Gastrocnemius medialis (tissue), 4 donors: Measurements from ENCODE around the gene NSUN7. TPM values are rescaled to one million over a fixed set of nuclear protein-coding genes. Genes with fewer than 3 reads are reported as not detected.

Experiments used
- ATAC-seq, 2 donors: fragments of 150-250 bp; one replicate each; pipeline ENCODE4 v1.9.1; 2016
- DNase-seq, 2 donors: peaks; one replicate each; pipeline ENCODE4 v3.0.0-alpha.2; 2019
- H3K27ac ChIP-seq, 4 donors: fragments of 200-600 bp; sonication (generic); 1 replicate in 1 of 4; 2 replicates in 3 of 4; pipeline ENCODE4 v1.5.1; 2016 to 2018; ENCODE audit warnings: mild to moderate bottlenecking in 2 of 4, moderate library complexity in 1 of 4
- H3K27me3 ChIP-seq, 3 donors: fragments of 200-600 bp; sonication (generic) in 2 of 3; 1 replicate in 1 of 3; 2 replicates in 2 of 3; pipeline versions ENCODE4 v1.5.1 to v1.6.0; 2016 to 2019; ENCODE audit warnings: mild to moderate bottlenecking in 1 of 3, moderate library complexity in 1 of 3
- H3K36me3 ChIP-seq, 2 donors: fragments of 200-600 bp; sonication (generic) in 1 of 2; one replicate each; pipeline ENCODE4 v1.5.1; 2017 to 2018
- H3K4me1 ChIP-seq, 2 donors: fragments of 200-600 bp; sonication (generic) in 1 of 2; one replicate each; pipeline ENCODE4 v1.5.1; 2016 to 2017; ENCODE audit warnings: mild to moderate bottlenecking in 2 of 2
- H3K4me3 ChIP-seq, 4 donors: fragments of 200-600 bp; sonication (generic) in 3 of 4; 1 replicate in 1 of 4; 2 replicates in 3 of 4; pipeline ENCODE4 v1.5.1; 2016 to 2019; ENCODE audit warnings: mild to moderate bottlenecking in 2 of 4
- H3K9me3 ChIP-seq, 3 donors: fragments of 200-600 bp; sonication (generic) in 2 of 3; 1 replicate in 1 of 3; 2 replicates in 2 of 3; pipeline ENCODE4 v1.5.1; 2016 to 2019
- CTCF ChIP-seq, 5 experiments: fragments of 450-650 bp in 3 of 5; fragments of 200-600 bp in 2 of 5; sonication (generic) in 2 of 5; IDR thresholded peaks in 4 of 5; conservative IDR thresholded peaks in 1 of 5; 1 replicate in 4 of 5; 2 replicates in 1 of 5; pipeline ENCODE4 v1.5.1; 2016 to 2019; ENCODE audit warnings: antibody characterized with exemption in 5 of 5, mild to moderate bottlenecking in 3 of 5, moderate library complexity in 3 of 5
- POLR2A ChIP-seq, 2 donors: fragments of 450-650 bp; IDR thresholded peaks; one replicate each; pipeline ENCODE4 v1.6.1; 2017; ENCODE audit warnings: antibody characterized with exemption in 2 of 2, mild to moderate bottlenecking in 2 of 2, moderate library complexity in 2 of 2
- in situ Hi-C, 4 donors: fragments of 200-750 bp; cut with MboI; loops; one replicate each; pipeline versions ENCODE4 v1.15.0 to v1.8.0; 2017; ENCODE audit warnings: low sequenced_read_pairs in 4 of 4
- intact Hi-C: fragments of 100-400 bp; cut with DNase I; formaldehyde crosslinking; loops from one replicate; pipeline ENCODE4 v1.15.1; 2023; ENCODE audit warnings: low total_unique reads
- total RNA-seq, 4 donors: library from RNA; depleted of rRNA; stranded (reverse); fragments of >200 nt; gene quantifications; one replicate each; pipeline versions ENCODE4 v1.1.0 to v1.2.3, GENCODE V29; 2016

The NSUN7 gene
- total RNA-seq = under 1 TPM in 1 of 4 donors, not detected in 3; 0.18 TPM

- no peak within 1 kb of the TSS for H3K27ac ChIP-seq
- DNase-seq (no peak), ATAC-seq (no peak)
- TF ChIP-seq POLR2A (IDR thresholded peaks at IDR 0.05) = no peak
- no peak for TF ChIP-seq CTCF (IDR thresholded peaks at IDR 0.05 in 4 of 5, conservative IDR thresholded peaks at IDR 0.05 in 1 of 5)
- in situ Hi-C loops (no loop called here), intact Hi-C loops (no loop called here)
- no peaks in the 10 kb centered on the region for H3K36me3 ChIP-seq
- peaks cover 10% of the 10 kb centered on the region in 2 donors for H3K4me1 ChIP-seq
- peaks cover 26 to 37% (median 30%) of the 10 kb centered on the region in 3 donors for H3K27me3 ChIP-seq
- H3K9me3 ChIP-seq = no peaks in the 10 kb centered on the region
- H3K4me3 ChIP-seq = peak within 1 kb of the TSS; percentile 31 to 54 (median 46)
Observed at GRCh38 chr4:40749717-40750460, at the start of gene NSUN7. Gene NSUN7, plus strand, starts transcription at chr4:40749955. Its CDS starts 739 bp downstream, at chr4:40750694.

- Histone ChIP-seq H3K4me1 (no peaks in the 10 kb centered on the region), H3K36me3 (no peaks in the 10 kb centered on the region), H3K27me3 (no peaks in the 10 kb centered on the region), H3K27ac (no peak overlapping the region), H3K4me3 (no peak overlapping the region), H3K9me3 (no peaks in the 10 kb centered on the region)
- TF ChIP-seq CTCF (IDR thresholded peaks at IDR 0.05 in 4 of 5, conservative IDR thresholded peaks at IDR 0.05 in 1 of 5) (no peak), POLR2A (IDR thresholded peaks at IDR 0.05) (no peak)
- intact Hi-C loops = no loop called here
- no peak for DNase-seq
- in situ Hi-C loops = no loop called here
- ATAC-seq = no peak
Observed at GRCh38 chr4:40702137-40702799, 47.5 kb upstream of the NSUN7 start.

GRCh38 chr4:40702800-40703151 is 47.0 kb upstream of the NSUN7 start:
- ATAC-seq = no peak
- no peak for DNase-seq
- H3K4me1 ChIP-seq = no peaks in the 10 kb centered on the region
- H3K27me3 ChIP-seq = no peaks in the 10 kb centered on the region
- H3K36me3 ChIP-seq = no peaks in the 10 kb centered on the region
- TF ChIP-seq CTCF (IDR thresholded peaks at IDR 0.05 in 4 of 5, conservative IDR thresholded peaks at IDR 0.05 in 1 of 5) = no peak
- no peak for TF ChIP-seq POLR2A (IDR thresholded peaks at IDR 0.05)
- in situ Hi-C loops = no loop called here
- no peak overlapping the region for H3K4me3 ChIP-seq
- intact Hi-C loops = no loop called here
- H3K27ac ChIP-seq = no peak overlapping the region
- H3K9me3 ChIP-seq = no peaks in the 10 kb centered on the region

GRCh38 chr4:40704073-40704472 is 45.7 kb upstream of the NSUN7 start:
- H3K27me3 ChIP-seq = no peaks in the 10 kb centered on the region
- intact Hi-C loops = no loop called here
- ATAC-seq (no peak), DNase-seq (no peak)
- no peaks in the 10 kb centered on the region for H3K36me3 ChIP-seq
- no peak overlapping the region for H3K4me3 ChIP-seq
- TF ChIP-seq POLR2A (IDR thresholded peaks at IDR 0.05) (no peak), CTCF (IDR thresholded peaks at IDR 0.05 in 4 of 5, conservative IDR thresholded peaks at IDR 0.05 in 1 of 5) (no peak)
- H3K27ac ChIP-seq = no peak overlapping the region
- H3K9me3 ChIP-seq = no peaks in the 10 kb centered on the region
- no peaks in the 10 kb centered on the region for H3K4me1 ChIP-seq
- in situ Hi-C loops = no loop called here
